ENCODE results near the gene CDH22. TPM values are rescaled to one million over a fixed set of nuclear protein-coding genes. Genes with fewer than 3 reads are reported as not detected.
A peak's percentile ranks its signal among the peaks of the same experiment; 100 is the strongest.

The CDH22 gene
- total and polyA plus RNA-seq, 9 of the 15 experiments (the other 6 are each of a cell fraction or from before 2014, with no cell fraction given): 0.07 to 0.08 TPM; not detected in 7

GRCh38 chr20:46267108-46268105 is 40.9 kb downstream of the CDH22 start:
- intact Hi-C loops (cut with micrococcal nuclease): no loop called here
- H3K27ac ChIP-seq (ENCODE audit: extremely low read depth, low read depth, low read length): no peak overlapping the region
- ChIA-PET POLR2A (interaction anchor here (0.7 kb wide), 2 partner anchors 28 to 60 kb away, joined by 3 read pairs; no protein-coding TSS in a partner anchor), CTCF (ENCODE audit: low intra/inter-chr PET ratio) (no interaction called here)
- peaks cover 3% of the 10 kb centered on the region for H3K9me1 ChIP-seq (ENCODE audit: control insufficient read depth, insufficient read depth, low read length)
- no peaks in the 10 kb centered on the region; a peak in 1 of 5 replicates for H3K4me1 ChIP-seq (replicated peaks in 1 of 2; ENCODE audit: control insufficient read depth in 2 of 2, insufficient read depth in 2 of 2, low read length in 2 of 2)
- peak; percentile 57 for TF ChIP-seq RBM25 (IDR thresholded peaks at IDR 0.05; ENCODE audit: low read depth, low read length, severe bottlenecking)
- TF ChIP-seq, protein P1, sequence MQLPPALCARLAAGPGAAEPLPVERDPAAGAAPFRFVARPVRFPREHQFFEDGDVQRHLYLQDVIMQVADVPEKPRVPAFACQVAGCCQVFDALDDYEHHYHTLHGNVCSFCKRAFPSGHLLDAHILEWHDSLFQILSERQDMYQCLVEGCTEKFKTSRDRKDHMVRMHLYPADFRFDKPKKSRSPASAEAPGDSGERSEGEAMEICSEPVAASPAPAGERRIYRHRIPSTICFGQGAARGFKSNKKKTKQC (CRISPR knock-in tag; IDR thresholded peaks at IDR 0.05): no peak
- TF ChIP-seq, protein P2, sequence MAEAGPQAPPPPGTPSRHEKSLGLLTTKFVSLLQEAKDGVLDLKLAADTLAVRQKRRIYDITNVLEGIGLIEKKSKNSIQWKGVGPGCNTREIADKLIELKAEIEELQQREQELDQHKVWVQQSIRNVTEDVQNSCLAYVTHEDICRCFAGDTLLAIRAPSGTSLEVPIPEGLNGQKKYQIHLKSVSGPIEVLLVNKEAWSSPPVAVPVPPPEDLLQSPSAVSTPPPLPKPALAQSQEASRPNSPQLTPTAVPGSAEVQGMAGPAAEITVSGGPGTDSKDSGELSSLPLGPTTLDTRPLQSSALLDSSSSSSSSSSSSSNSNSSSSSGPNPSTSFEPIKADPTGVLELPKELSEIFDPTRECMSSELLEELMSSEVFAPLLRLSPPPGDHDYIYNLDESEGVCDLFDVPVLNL (CRISPR knock-in tag; IDR thresholded peaks at IDR 0.05; ENCODE audit: low read depth): no peak
- BruUV-seq (replicated peaks): no TSS peak
- 1% methylated on average over 10 of the region's 11 CpGs for WGBS (ENCODE audit: insufficient coverage, low coverage, missing lambda C conversion rate)
- ATAC-seq: no peak
- no peak for DNase-seq (ENCODE audit: extremely low read depth in 1 of 4, low spot score in 3 of 4)
- H3K4me2 ChIP-seq (ENCODE audit: insufficient read depth, low read length): no peak overlapping the region
- peaks cover 0 to 16% of the 10 kb centered on the region in 2 experiments; a peak in 2 of 5 replicates for H3K27me3 ChIP-seq (ENCODE audit: control insufficient read depth in 2 of 2, insufficient read depth in 2 of 2, low read length in 2 of 2)
- H3K36me3 ChIP-seq (ENCODE audit: control insufficient read depth, insufficient read depth, low read length): no peaks in the 10 kb centered on the region
- H3K9ac ChIP-seq (ENCODE audit: insufficient read depth in 1 of 2, low read depth in 2 of 2, low read length in 2 of 2): peak overlapping the region in 1 of 2 experiments; percentile 20; a peak in 1 of 4 replicates
- no peaks in the 10 kb centered on the region; the same call in 1 of the 2 replicates for H3K9me3 ChIP-seq (replicated peaks; ENCODE audit: control insufficient read depth, insufficient read depth, low read depth, low read length)
- in situ Hi-C loops (cut with MboI): no loop called here
- no peak overlapping the region for H2AFZ ChIP-seq (ENCODE audit: low read depth, low read length)
- H4K20me1 ChIP-seq (replicated peaks; ENCODE audit: control insufficient read depth, insufficient read depth, low read length): no peaks in the 10 kb centered on the region; the same call in 1 of the 2 replicates
- no peak for FAIRE-seq
- no peaks in the 10 kb centered on the region for H3K79me2 ChIP-seq (ENCODE audit: control insufficient read depth, insufficient read depth, low read length)
- H3K4me3 ChIP-seq: no peak overlapping the region
